T-helper 1 cell treated with Interleukin-12 subunit alpha and Interleukin-12 subunit beta and Interleukin-4 antibody, amounts not matched to agents 30 μg/mL and 1 μg/mL, for 36 hours (primary cell): ENCODE data around the gene ARF6.
A peak's percentile ranks its signal among the peaks of the same experiment; 100 is the strongest.
"Not testable (repeated sequence)": the region's sequence is repeated elsewhere in the genome, so short reads cannot be mapped to it uniquely, and the experiment has no call there.

Source experiments
- H3K27ac Mint-ChIP-seq: one replicate; pipeline ENCODE4 v1.8.0; 2021; ENCODE audit warnings: mild to moderate bottlenecking, mixed read lengths
- H3K27me3 Mint-ChIP-seq: one replicate; pipeline ENCODE4 v1.8.0; 2021; ENCODE audit warnings: low read depth, mixed read lengths
- H3K36me3 Mint-ChIP-seq: one replicate; pipeline ENCODE4 v1.8.0; 2021; ENCODE audit warnings: low read depth, mixed read lengths
- H3K4me1 Mint-ChIP-seq: one replicate; pipeline ENCODE4 v1.8.0; 2021; ENCODE audit warnings: low read depth, mixed read lengths
- H3K4me3 Mint-ChIP-seq: one replicate; pipeline ENCODE4 v1.8.0; 2021; ENCODE audit warnings: mild to moderate bottlenecking, moderate library complexity, mixed read lengths
- H3K9me3 Mint-ChIP-seq: one replicate; pipeline ENCODE4 v1.8.0; 2021; ENCODE audit warnings: mixed read lengths

The ARF6 gene

GRCh38 chr14:49865431-49865859 is 27.4 kb upstream of the ARF6 start:
- Mint-ChIP-seq H3K36me3 (peaks cover 3% of the 10 kb centered on the region), H3K4me1 (peaks cover 27% of the 10 kb centered on the region), H3K27ac (no peak overlapping the region), H3K27me3 (peaks cover 3% of the 10 kb centered on the region), H3K4me3 (no peak overlapping the region), H3K9me3 (no peaks in the 10 kb centered on the region)

GRCh38 chr14:49867831-49868719 is 24.8 kb upstream of the ARF6 start:
- Mint-ChIP-seq H3K4me3 (peak overlapping the region; percentile 90), H3K27ac (peak overlapping the region; percentile 97), H3K27me3 (no peaks in the 10 kb centered on the region), H3K4me1 (peaks cover 18% of the 10 kb centered on the region), H3K9me3 (no peaks in the 10 kb centered on the region), H3K36me3 (no peaks in the 10 kb centered on the region)

- peak overlapping the region; percentile 97 for H3K27ac Mint-ChIP-seq
- no peaks in the 10 kb centered on the region for H3K27me3 Mint-ChIP-seq
- H3K36me3 Mint-ChIP-seq: no peaks in the 10 kb centered on the region
- peaks cover 18% of the 10 kb centered on the region for H3K4me1 Mint-ChIP-seq
- peak overlapping the region; percentile 86 for H3K4me3 Mint-ChIP-seq
- no peaks in the 10 kb centered on the region for H3K9me3 Mint-ChIP-seq
Measured at GRCh38 chr14:49868720-49869114, 24.2 kb upstream of the ARF6 start.

DNA sequence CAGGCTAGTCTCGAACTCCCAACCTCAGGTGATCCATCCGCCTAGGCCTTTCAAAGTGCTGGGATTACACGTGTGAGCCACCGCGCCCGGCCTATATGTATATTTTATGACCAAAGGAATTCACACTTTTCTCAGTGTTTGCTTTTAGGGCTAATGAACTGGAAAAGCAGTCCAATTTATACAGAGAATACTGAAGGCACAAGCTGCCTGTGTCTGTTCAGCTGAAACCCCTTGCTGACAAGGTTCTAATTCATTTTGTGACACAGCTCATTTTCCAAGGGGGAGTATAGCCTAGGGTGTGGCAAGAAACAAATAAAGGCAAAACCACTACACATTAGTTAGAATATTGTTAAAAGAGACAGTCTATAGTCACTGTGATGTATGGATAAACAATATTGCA is 22.0 kb upstream of the ARF6 start:
- H3K27me3 Mint-ChIP-seq: no peaks in the 10 kb centered on the region

GRCh38 chr14:49873548-49873947 is 19.3 kb upstream of the ARF6 start:
- H3K36me3 Mint-ChIP-seq, H3K9me3 Mint-ChIP-seq, H3K27ac Mint-ChIP-seq, H3K4me3 Mint-ChIP-seq, H3K27me3 Mint-ChIP-seq: not testable (repeated sequence)
- H3K4me1 Mint-ChIP-seq: peaks cover 12% of the 10 kb centered on the region

More for the DNA sequence above, 22.0 kb upstream of the ARF6 start:
- H3K4me1 Mint-ChIP-seq: peaks cover 18% of the 10 kb centered on the region
- H3K27ac Mint-ChIP-seq: no peak overlapping the region
- H3K4me3 Mint-ChIP-seq: no peak overlapping the region
- no peaks in the 10 kb centered on the region for H3K36me3 Mint-ChIP-seq
- no peaks in the 10 kb centered on the region for H3K9me3 Mint-ChIP-seq

DNA sequence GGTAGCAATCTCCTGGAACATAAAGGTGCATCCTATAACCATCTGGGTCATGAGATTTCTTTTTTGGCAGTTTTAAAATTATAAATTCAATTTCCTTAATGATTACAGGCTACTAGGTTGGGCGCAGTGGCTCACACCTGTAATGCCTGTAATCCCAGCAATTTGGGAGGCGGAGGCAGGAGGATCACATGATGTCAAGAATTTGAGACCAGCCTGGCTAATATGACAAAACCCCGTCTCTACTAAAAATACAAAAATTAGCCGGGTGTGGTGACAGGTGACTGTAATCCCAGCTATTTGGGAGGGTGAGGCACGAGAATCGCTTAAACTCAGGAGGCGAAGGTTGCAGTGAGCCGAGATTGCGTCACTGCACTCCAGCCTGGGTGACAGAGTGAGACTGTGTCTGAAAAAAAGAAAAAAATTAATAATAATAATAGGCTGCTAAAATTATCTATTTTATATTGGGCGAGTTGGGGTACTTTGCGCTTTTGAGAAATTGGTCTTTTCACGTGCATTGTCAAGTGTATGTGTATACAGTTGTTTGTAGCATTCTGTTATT is 17.2 kb upstream of the ARF6 start:
- Mint-ChIP-seq H3K9me3 (no peaks in the 10 kb centered on the region), H3K27ac (no peak overlapping the region), H3K27me3 (peaks cover 4% of the 10 kb centered on the region), H3K4me3 (no peak overlapping the region), H3K36me3 (no peaks in the 10 kb centered on the region), H3K4me1 (peaks cover 17% of the 10 kb centered on the region)

- Mint-ChIP-seq H3K27me3 (peaks cover 4% of the 10 kb centered on the region), H3K27ac (no peak overlapping the region), H3K9me3 (no peaks in the 10 kb centered on the region), H3K4me1 (peaks cover 19% of the 10 kb centered on the region), H3K36me3 (no peaks in the 10 kb centered on the region), H3K4me3 (no peak overlapping the region)
Measured at GRCh38 chr14:49876563-49877127, 16.2 kb upstream of the ARF6 start.

- H3K27ac Mint-ChIP-seq: peak overlapping the region; percentile 60
- no peaks in the 10 kb centered on the region for H3K9me3 Mint-ChIP-seq
- no peak overlapping the region for H3K4me3 Mint-ChIP-seq
- peaks cover 19% of the 10 kb centered on the region for H3K4me1 Mint-ChIP-seq
- H3K36me3 Mint-ChIP-seq: no peaks in the 10 kb centered on the region
- H3K27me3 Mint-ChIP-seq: peaks cover 4% of the 10 kb centered on the region
Measured at GRCh38 chr14:49879646-49880204, 13.2 kb upstream of the ARF6 start.

GRCh38 chr14:49880267-49881064 is 12.4 kb upstream of the ARF6 start:
- Mint-ChIP-seq H3K9me3 (no peaks in the 10 kb centered on the region), H3K27ac (peak overlapping the region; percentile 59), H3K36me3 (no peaks in the 10 kb centered on the region), H3K4me3 (no peak overlapping the region), H3K27me3 (peaks cover 4% of the 10 kb centered on the region), H3K4me1 (peaks cover 21% of the 10 kb centered on the region)

DNA sequence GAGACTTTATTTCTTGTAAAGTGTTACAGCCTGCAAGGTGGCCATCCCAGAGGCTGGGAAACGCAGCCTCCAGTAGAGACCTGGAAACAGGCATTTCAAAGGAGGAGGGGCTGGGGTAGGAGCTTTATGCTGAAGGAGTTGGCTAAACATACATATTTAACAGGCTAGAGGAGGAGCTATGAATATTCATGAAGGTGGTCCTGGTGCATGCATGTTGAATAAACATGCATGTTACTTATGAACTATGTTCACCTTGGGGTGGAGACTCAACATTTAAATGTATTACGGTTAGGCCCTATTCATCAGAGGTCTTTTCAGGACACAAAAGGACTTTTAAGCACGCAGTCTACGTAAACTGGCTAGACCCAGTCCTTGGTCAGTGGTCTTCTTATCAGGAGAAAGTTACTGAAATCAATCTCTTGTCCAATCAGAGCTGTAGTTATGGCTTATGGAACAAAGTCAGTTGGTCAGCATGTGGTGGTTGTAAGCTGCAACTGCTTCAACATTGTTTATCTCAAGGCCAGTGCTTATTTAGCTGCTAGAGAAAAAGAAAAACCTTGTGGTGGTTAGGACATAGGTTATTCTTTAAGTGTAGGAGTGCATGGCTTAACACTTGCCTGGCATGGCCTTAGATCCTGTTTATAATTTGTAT is 11.4 kb upstream of the ARF6 start:
- H3K27me3 Mint-ChIP-seq: no peaks in the 10 kb centered on the region
- no peak overlapping the region for H3K4me3 Mint-ChIP-seq
- H3K4me1 Mint-ChIP-seq: peaks cover 25% of the 10 kb centered on the region
- H3K9me3 Mint-ChIP-seq: no peaks in the 10 kb centered on the region
- H3K27ac Mint-ChIP-seq: no peak overlapping the region
- H3K36me3 Mint-ChIP-seq: peaks cover 2% of the 10 kb centered on the region

DNA sequence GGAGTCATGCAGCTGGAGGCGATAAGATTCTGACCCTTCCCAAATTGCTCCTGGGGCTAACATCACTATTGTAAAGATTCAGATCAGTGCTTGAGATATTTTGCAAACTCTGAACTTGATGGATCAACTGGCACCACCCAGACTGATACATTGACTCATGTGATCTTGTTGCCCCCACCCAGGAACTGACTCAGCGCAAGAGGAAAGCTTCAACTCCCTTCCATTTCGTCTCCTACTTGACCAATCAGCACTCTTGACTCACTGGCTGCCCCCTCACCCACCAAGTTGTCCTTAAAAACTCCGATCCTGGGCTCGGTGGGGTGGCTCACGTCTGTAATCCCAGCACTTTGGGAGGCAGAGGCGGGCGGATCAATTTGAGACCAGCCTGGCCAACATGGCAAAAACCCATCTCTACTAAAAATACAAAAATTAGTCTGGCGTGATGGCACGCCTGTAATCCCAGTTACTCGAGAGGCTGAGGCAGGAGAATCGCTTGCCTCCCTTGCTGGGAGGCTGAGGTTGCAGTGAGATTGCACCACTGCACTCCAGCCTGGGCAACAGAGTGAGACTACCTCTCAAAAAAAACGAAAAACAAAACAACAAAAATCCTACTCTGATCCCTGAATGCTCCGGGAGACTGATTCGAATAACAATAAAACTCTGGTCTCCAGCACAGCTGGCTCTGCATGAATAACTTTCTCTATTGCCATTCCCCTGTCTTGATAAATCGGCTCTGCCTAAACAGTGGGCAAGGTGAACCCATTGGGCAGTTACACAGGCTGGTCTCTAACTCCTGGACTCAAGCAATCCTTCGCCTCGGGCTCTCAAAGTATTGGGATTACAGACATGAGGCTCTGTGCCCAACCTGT is 9.8 kb upstream of the ARF6 start:
- Mint-ChIP-seq H3K27me3 (no peaks in the 10 kb centered on the region), H3K27ac (no peak overlapping the region), H3K4me3 (no peak overlapping the region), H3K9me3 (no peaks in the 10 kb centered on the region), H3K36me3 (peaks cover 3% of the 10 kb centered on the region), H3K4me1 (peaks cover 28% of the 10 kb centered on the region)

GRCh38 chr14:49886523-49886922 is 6.4 kb upstream of the ARF6 start:
- Mint-ChIP-seq H3K9me3 (no peaks in the 10 kb centered on the region), H3K27ac (peak overlapping the region; percentile 41), H3K36me3 (peaks cover 3% of the 10 kb centered on the region), H3K4me1 (peaks cover 12% of the 10 kb centered on the region), H3K4me3 (no peak overlapping the region), H3K27me3 (no peaks in the 10 kb centered on the region)

GRCh38 chr14:49888293-49888692 is 4.6 kb upstream of the ARF6 start:
- H3K4me1 Mint-ChIP-seq: peaks cover 17% of the 10 kb centered on the region
- no peaks in the 10 kb centered on the region for H3K27me3 Mint-ChIP-seq
- no peak overlapping the region for H3K4me3 Mint-ChIP-seq
- H3K27ac Mint-ChIP-seq: no peak overlapping the region
- peaks cover 8% of the 10 kb centered on the region for H3K36me3 Mint-ChIP-seq
- H3K9me3 Mint-ChIP-seq: no peaks in the 10 kb centered on the region
